ENCODE measurements around the gene RMDN2. TPM values are rescaled to one million over a fixed set of nuclear protein-coding genes. Genes with fewer than 3 reads are reported as not detected.
A peak's percentile ranks its signal among the peaks of the same experiment; 100 is the strongest.

RMDN2 gene
- polyA plus RNA-seq, 1 donor (not counting 4 experiments of a cell fraction or from before 2014, with no cell fraction given): 9.3 TPM

DNA sequence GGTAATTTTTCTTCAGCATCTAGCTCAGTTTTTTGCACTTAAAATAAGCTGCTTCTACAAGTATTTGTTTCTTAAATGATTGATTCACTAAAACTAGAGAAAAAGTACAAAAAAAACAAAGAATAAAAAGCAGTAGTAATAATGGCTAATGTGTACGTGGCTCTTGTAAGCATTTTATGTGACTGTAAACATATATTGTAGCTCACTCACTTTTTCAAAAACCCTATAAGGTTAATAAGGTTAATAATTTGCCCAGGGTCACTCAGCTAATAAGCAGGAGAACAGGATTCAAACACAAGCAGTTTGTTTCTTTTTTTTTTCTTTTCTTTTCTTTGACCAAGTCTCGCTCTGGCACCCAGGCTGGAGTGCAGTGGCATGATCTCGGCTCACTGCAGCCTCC is 67.5 kb downstream of the RMDN2 start:
- no peaks in the 10 kb centered on the region for H3K9me1 ChIP-seq (ENCODE audit: control insufficient read depth, extremely low read depth, insufficient read depth, low read length)
- no peak overlapping the region for H3K4me3 ChIP-seq (ENCODE audit: control insufficient read depth in 2 of 3, extremely low read depth in 1 of 3, insufficient read depth in 2 of 3, low read depth in 1 of 3, low read length in 3 of 3)
- no peak for FAIRE-seq
- H3K36me3 ChIP-seq (ENCODE audit: control insufficient read depth in 2 of 2, extremely low read depth in 1 of 2, insufficient read depth in 2 of 2, low read length in 2 of 2): no peaks in the 10 kb centered on the region
- no peak for DNase-seq (ENCODE audit: low read depth, low spot score)
- no peaks in the 10 kb centered on the region for H3K27me3 ChIP-seq (ENCODE audit: control insufficient read depth, extremely low read depth, insufficient read depth, low read length)
- H4K20me1 ChIP-seq (ENCODE audit: control insufficient read depth, extremely low read depth, insufficient read depth, low read length): no peaks in the 10 kb centered on the region
- no peaks in the 10 kb centered on the region for H3K79me2 ChIP-seq (ENCODE audit: control insufficient read depth, insufficient read depth, low read length)
- H3K9me3 ChIP-seq (ENCODE audit: control insufficient read depth, low read depth, low read length): no peaks in the 10 kb centered on the region
- H3K4me1 ChIP-seq (ENCODE audit: control insufficient read depth, extremely low read depth, insufficient read depth, low read length): no peaks in the 10 kb centered on the region
- no peak overlapping the region for H3K9ac ChIP-seq (ENCODE audit: control insufficient read depth, extremely low read depth, insufficient read depth, low read length)
- H2AFZ ChIP-seq (ENCODE audit: control insufficient read depth, low read length): no peak overlapping the region
- no peak overlapping the region for H3K4me2 ChIP-seq (ENCODE audit: control insufficient read depth, extremely low read depth, insufficient read depth, low read depth, low read length)
- no peak overlapping the region for H3K27ac ChIP-seq (ENCODE audit: control insufficient read depth, insufficient read depth, low read length)
- dilution Hi-C loops (cut with MboI; ENCODE audit: extremely low pct_ligation_motif_present, low sequenced_read_pairs): loop anchor here (25.0 kb wide), 1 partner anchor 295 kb away; no protein-coding TSS in a partner anchor
- TF ChIP-seq EZH2 (IDR thresholded peaks at IDR 0.05; ENCODE audit: low read length) (no peak), CTCF (optimal IDR thresholded peaks at IDR 0.05 in 1 of 3, IDR thresholded peaks at IDR 0.05 in 1 of 3, conservative IDR thresholded peaks at IDR 0.05 in 1 of 3; ENCODE audit: extremely low read depth in 1 of 3, insufficient read depth in 2 of 3, low read length in 3 of 3) (no peak)

DNA sequence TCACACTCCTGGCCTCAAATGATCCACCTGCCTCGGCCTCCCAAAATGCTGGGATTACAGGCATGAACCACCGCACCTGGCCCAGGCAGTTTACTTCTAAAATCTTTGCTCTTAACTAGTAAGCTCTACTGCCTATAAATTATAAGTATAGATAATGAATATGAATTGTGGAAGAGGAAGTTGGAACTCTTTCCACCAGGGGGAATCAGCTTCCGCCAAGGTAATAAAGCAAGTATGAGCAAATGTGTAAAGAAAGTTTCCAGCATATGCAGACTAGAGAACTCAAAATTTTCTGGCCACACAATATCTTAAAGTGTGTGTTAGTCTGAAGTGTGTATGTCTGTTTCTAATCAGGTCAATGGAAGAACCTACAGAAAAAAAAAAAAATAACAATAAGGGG is 68.1 kb downstream of the RMDN2 start:
- Histone ChIP-seq H3K4me3 (ENCODE audit: control insufficient read depth in 2 of 3, extremely low read depth in 1 of 3, insufficient read depth in 2 of 3, low read depth in 1 of 3, low read length in 3 of 3) (no peak overlapping the region), H3K27ac (ENCODE audit: control insufficient read depth, insufficient read depth, low read length) (no peak overlapping the region), H2AFZ (ENCODE audit: control insufficient read depth, low read length) (no peak overlapping the region), H3K9me3 (ENCODE audit: control insufficient read depth, low read depth, low read length) (no peaks in the 10 kb centered on the region), H3K4me2 (ENCODE audit: control insufficient read depth, extremely low read depth, insufficient read depth, low read depth, low read length) (no peak overlapping the region), H3K9me1 (ENCODE audit: control insufficient read depth, extremely low read depth, insufficient read depth, low read length) (no peaks in the 10 kb centered on the region), H3K9ac (ENCODE audit: control insufficient read depth, extremely low read depth, insufficient read depth, low read length) (no peak overlapping the region), H3K36me3 (ENCODE audit: control insufficient read depth in 2 of 2, extremely low read depth in 1 of 2, insufficient read depth in 2 of 2, low read length in 2 of 2) (no peaks in the 10 kb centered on the region), H3K79me2 (ENCODE audit: control insufficient read depth, insufficient read depth, low read length) (no peaks in the 10 kb centered on the region), H3K4me1 (ENCODE audit: control insufficient read depth, extremely low read depth, insufficient read depth, low read length) (no peaks in the 10 kb centered on the region), H4K20me1 (ENCODE audit: control insufficient read depth, extremely low read depth, insufficient read depth, low read length) (no peaks in the 10 kb centered on the region), H3K27me3 (ENCODE audit: control insufficient read depth, extremely low read depth, insufficient read depth, low read length) (no peaks in the 10 kb centered on the region)
- TF ChIP-seq CTCF (optimal IDR thresholded peaks at IDR 0.05 in 1 of 3, IDR thresholded peaks at IDR 0.05 in 1 of 3, conservative IDR thresholded peaks at IDR 0.05 in 1 of 3; ENCODE audit: extremely low read depth in 1 of 3, insufficient read depth in 2 of 3, low read length in 3 of 3): peak in 1 of 3 experiments; percentile 8
- TF ChIP-seq EZH2 (IDR thresholded peaks at IDR 0.05; ENCODE audit: low read length): no peak
- no peak for DNase-seq (ENCODE audit: low read depth, low spot score)
- no peak for FAIRE-seq
- dilution Hi-C loops (cut with MboI; ENCODE audit: extremely low pct_ligation_motif_present, low sequenced_read_pairs): loop anchor here (25.0 kb wide), 1 partner anchor 294 kb away; no protein-coding TSS in a partner anchor

Data from keratinocyte (primary cell).